Panc1 (cell line): ENCODE results near the gene PKP4. TPM values are rescaled to one million over a fixed set of nuclear protein-coding genes. Genes with fewer than 3 reads are reported as not detected.

ENCODE experiments used
- ATAC-seq: fragments of 200-7000 bp; cut with Tn5 transposase; 2 replicates; pipeline ENCODE4 v1.9.1; 2020; ENCODE audit warnings: mild to moderate bottlenecking, moderate library complexity
- BruUV-seq: library from RNA; stranded (reverse); fragments of 400-500 nt; replicated peaks from 2 replicates; lab custom pipeline; 2021; lab: Mats Ljungman, UMichigan
- CTCF ChIA-PET: fragments of 300-600 bp; sonication (Branson Sonifier 250); formaldehyde crosslinking; loops from one replicate; lab custom pipeline; 2022; ENCODE audit warnings: antibody characterized with exemption; lab: Charles Lee
- POLR2A ChIA-PET: fragments of 300-600 bp; sonication (Branson Sonifier 250); formaldehyde crosslinking; loops from one replicate; lab custom pipeline; 2022; ENCODE audit warnings: antibody characterized with exemption; lab: Charles Lee
- DNase-seq: peaks from one replicate; pipeline ENCODE4 v3.0.0-alpha.2; 2010; ENCODE audit warnings: low read depth, low spot score
- H3K27ac ChIP-seq: 2 replicates; pipeline ENCODE4 v1.5.1; 2011; ENCODE audit warnings: mild to moderate bottlenecking, low read length, inconsistent platforms
- H3K27me3 ChIP-seq: fragments of 200-500 bp; sonication (Bioruptor generic); 2 replicates; pipeline ENCODE4 v1.6.0; 2014; ENCODE audit warnings: low read length, inconsistent platforms; ENCODE audit not compliant: control insufficient read depth, insufficient read depth
- H3K36me3 ChIP-seq: fragments of 200-500 bp; sonication (Bioruptor generic); 2 replicates; pipeline ENCODE4 v1.5.1; 2014; ENCODE audit warnings: inconsistent platforms, mild to moderate bottlenecking, low read length, moderate library complexity; ENCODE audit not compliant: control insufficient read depth, insufficient read depth
- H3K4me1 ChIP-seq: 2 replicates; pipeline ENCODE4 v1.5.1; 2011; ENCODE audit warnings: inconsistent platforms, mild to moderate bottlenecking, low read length, moderate library complexity; ENCODE audit not compliant: control insufficient read depth, insufficient read depth
- H3K4me3 ChIP-seq, 2 experiments: 2 replicates each; pipeline ENCODE4 v1.5.1; 2011 to 2012; ENCODE audit warnings: low read depth in 2 of 2, low read length in 2 of 2, mild to moderate bottlenecking in 2 of 2, inconsistent platforms in 1 of 2, moderate library complexity in 1 of 2
- H3K9me3 ChIP-seq: fragments of 200-500 bp; sonication (Bioruptor generic); 2 replicates; pipeline ENCODE4 v1.5.1; 2014; ENCODE audit warnings: low read depth, mild to moderate bottlenecking, inconsistent platforms, low read length, moderate library complexity; ENCODE audit not compliant: control insufficient read depth, insufficient read depth
- CTCF ChIP-seq: fragments of 450-650 bp; IDR thresholded peaks from 2 replicates; pipeline ENCODE4 v1.5.1; 2017; ENCODE audit warnings: mild to moderate bottlenecking
- POLR2AphosphoS5 ChIP-seq: IDR thresholded peaks from 2 replicates; pipeline ENCODE4 v1.6.1; 2012; ENCODE audit warnings: mild to moderate bottlenecking, low read depth, low read length, moderate library complexity
- REST ChIP-seq, 2 experiments: IDR thresholded peaks; 2 replicates each; pipeline ENCODE4 v1.6.1; 2011 to 2012; ENCODE audit warnings: low read depth in 2 of 2, control low read depth in 1 of 2, low read length in 1 of 2, mild to moderate bottlenecking in 1 of 2, moderate library complexity in 1 of 2; ENCODE audit not compliant: insufficient read depth in 1 of 2
- SIN3A ChIP-seq: IDR thresholded peaks from 2 replicates; pipeline ENCODE4 v1.6.1; 2012; ENCODE audit warnings: low read depth, mild to moderate bottlenecking, low read length, moderate library complexity, borderline replicate concordance; ENCODE audit not compliant: insufficient read depth
- TCF7L2 ChIP-seq: IDR thresholded peaks from 2 replicates; pipeline ENCODE4 v1.6.1; 2011; ENCODE audit warnings: mild to moderate bottlenecking, low read depth, low read length, inconsistent platforms
- in situ Hi-C: cut with HindIII; loops from 2 replicates; pipeline ENCODE4 v1.10.0; 2016; ENCODE audit warnings: low sequenced_read_pairs, low pct_unique_long_range_greater_than_20kb
- intact Hi-C: fragments of 100-400 bp; cut with micrococcal nuclease; formaldehyde crosslinking; loops from one replicate; pipeline ENCODE4 v1.10.0; 2022; ENCODE audit not compliant: unreplicated experiment
- total RNA-seq: library from RNA; stranded (reverse); gene quantifications from one replicate; pipeline ENCODE4 v1.2.1, GENCODE V29; 2021; ENCODE audit not compliant: unreplicated experiment

Gene PKP4
- total RNA-seq, 1 experiment from 2014 or later = 81.7 TPM

GRCh38 chr2:158413581-158413980 lies 43.2 kb upstream of the PKP4 start:
- no peak for ATAC-seq
- no peak for TF ChIP-seq TCF7L2
- TF ChIP-seq REST (IDR thresholded peaks at IDR 0.05; ENCODE audit: insufficient read depth in 1 of 2, low read depth in 2 of 2, low read length in 1 of 2) = no peak
- TF ChIP-seq POLR2AphosphoS5 = no peak
- no peak for TF ChIP-seq SIN3A
- TF ChIP-seq CTCF = no peak
- H3K4me3 ChIP-seq = no peak overlapping the region
- H3K4me1 ChIP-seq = no peaks in the 10 kb centered on the region
- DNase-seq = no peak
- H3K27me3 ChIP-seq = no peaks in the 10 kb centered on the region
- in situ Hi-C loops = no loop called here
- H3K9me3 ChIP-seq = no peaks in the 10 kb centered on the region
- intact Hi-C loops = no loop called here
- POLR2A ChIA-PET = no interaction called here
- H3K27ac ChIP-seq = no peak overlapping the region
- H3K36me3 ChIP-seq = no peaks in the 10 kb centered on the region
- BruUV-seq = no TSS peak
- CTCF ChIA-PET = no interaction called here

GRCh38 chr2:158414538-158414937 lies 42.2 kb upstream of the PKP4 start:
- TF ChIP-seq REST (IDR thresholded peaks at IDR 0.05; ENCODE audit: insufficient read depth in 1 of 2, low read depth in 2 of 2, low read length in 1 of 2) (no peak), POLR2AphosphoS5 (no peak), SIN3A (no peak)
- no peak for DNase-seq
- Histone ChIP-seq H3K27ac (no peak overlapping the region), H3K4me3 (no peak overlapping the region), H3K9me3 (no peaks in the 10 kb centered on the region), H3K4me1 (no peaks in the 10 kb centered on the region), H3K36me3 (no peaks in the 10 kb centered on the region), H3K27me3 (no peaks in the 10 kb centered on the region)
- CTCF ChIA-PET = no interaction called here
- no peak for ATAC-seq
- intact Hi-C loops = no loop called here
- in situ Hi-C loops = no loop called here
- POLR2A ChIA-PET = no interaction called here
- BruUV-seq = no TSS peak
